Neural progenitor cell (in vitro differentiated cells): ENCODE data around the gene RNASE12. TPM values are rescaled to one million over a fixed set of nuclear protein-coding genes. Genes with fewer than 3 reads are reported as not detected.
"Not testable (repeated sequence)": the region's sequence is repeated elsewhere in the genome, so short reads cannot be mapped to it uniquely, and the experiment has no call there.

Experiments used
- DNase-seq: peaks from one replicate; pipeline ENCODE4 v3.0.0-alpha.2; 2016; ENCODE audit warnings: low spot score
- H2AFZ ChIP-seq: fragments of 200-600 bp; sonication (generic); replicated peaks from 2 replicates; pipeline ENCODE4 v1.6.1; 2016; ENCODE audit warnings: antibody characterized with exemption
- H3F3A ChIP-seq: fragments of 200-600 bp; sonication (generic); 2 replicates; pipeline ENCODE4 v1.6.1; 2016; ENCODE audit warnings: antibody characterized with exemption, low read depth
- H3K27ac ChIP-seq: fragments of 200-600 bp; sonication (generic); 2 replicates; pipeline ENCODE4 v1.5.1; 2016; ENCODE audit warnings: mild to moderate bottlenecking
- H3K27me3 ChIP-seq: fragments of 200-600 bp; sonication (generic); 2 replicates; pipeline ENCODE4 v1.6.1; 2016; ENCODE audit warnings: mild to moderate bottlenecking, moderate library complexity
- H3K36me3 ChIP-seq: fragments of 200-600 bp; sonication (generic); 2 replicates; pipeline ENCODE4 v1.5.1; 2016
- H3K4me1 ChIP-seq: fragments of 200-600 bp; sonication (generic); 2 replicates; pipeline ENCODE4 v1.6.1; 2016; ENCODE audit warnings: mixed run types
- H3K4me2 ChIP-seq: fragments of 200-600 bp; sonication (generic); 2 replicates; pipeline ENCODE4 v1.6.1; 2016
- H3K4me3 ChIP-seq: fragments of 200-600 bp; sonication (generic); 2 replicates; pipeline ENCODE4 v1.5.1; 2016
- H3K79me2 ChIP-seq: fragments of 200-600 bp; sonication (generic); 2 replicates; pipeline ENCODE4 v1.6.1; 2016; ENCODE audit warnings: low read depth
- H3K9ac ChIP-seq: fragments of 200-600 bp; sonication (generic); 2 replicates; pipeline ENCODE4 v1.6.1; 2016
- H3K9me3 ChIP-seq: fragments of 200-600 bp; sonication (generic); 2 replicates; pipeline ENCODE4 v1.5.1; 2016; ENCODE audit warnings: low read depth
- H4K20me1 ChIP-seq: fragments of 200-600 bp; sonication (generic); 2 replicates; pipeline ENCODE4 v1.6.1; 2016; ENCODE audit warnings: low read depth
- H3K27ac Mint-ChIP-seq: 3 replicates; pipeline ENCODE4 v1.8.0; 2021; ENCODE audit warnings: mixed read lengths
- H3K27me3 Mint-ChIP-seq: 2 replicates; pipeline ENCODE4 v1.8.0; 2022; ENCODE audit warnings: low read depth, mild to moderate bottlenecking, inconsistent platforms, moderate library complexity, mixed read lengths; ENCODE audit not compliant: insufficient read depth
- H3K36me3 Mint-ChIP-seq: 3 replicates; pipeline ENCODE4 v1.8.0; 2021; ENCODE audit warnings: mixed read lengths
- H3K4me1 Mint-ChIP-seq: 3 replicates; pipeline ENCODE4 v1.8.0; 2021; ENCODE audit warnings: mixed read lengths
- H3K4me3 Mint-ChIP-seq: 3 replicates; pipeline ENCODE4 v1.8.0; 2021; ENCODE audit warnings: mild to moderate bottlenecking, moderate library complexity, mixed read lengths
- H3K9me3 Mint-ChIP-seq: 3 replicates; pipeline ENCODE4 v1.8.0; 2020; ENCODE audit warnings: mixed read lengths
- EZH2 ChIP-seq: fragments of 200-600 bp; sonication (generic); IDR thresholded peaks from 2 replicates; pipeline ENCODE4 v1.6.1; 2017; ENCODE audit warnings: antibody characterized with exemption, mild to moderate bottlenecking, moderate library complexity
- EZH2phosphoT487 ChIP-seq: fragments of 200-600 bp; sonication (generic); IDR thresholded peaks from 2 replicates; pipeline ENCODE4 v1.6.1; 2017; ENCODE audit warnings: antibody characterized with exemption
- total RNA-seq: library from RNA; depleted of rRNA; stranded (reverse); fragments of >200 nt; gene quantifications from 2 replicates; pipeline ENCODE4 v1.2.3, GENCODE V29; 2015; ENCODE audit warnings: low replicate concordance
- TF ChIP-seq, protein P1 (sequence below): fragments of 200-600 bp; sonication (generic); IDR thresholded peaks from 2 replicates; pipeline ENCODE4 v1.5.1; 2017; ENCODE audit warnings: antibody characterized with exemption, mild to moderate bottlenecking

The RNASE12 gene
- total RNA-seq, 1 donor from 2014 or later, result not detected

DNA sequence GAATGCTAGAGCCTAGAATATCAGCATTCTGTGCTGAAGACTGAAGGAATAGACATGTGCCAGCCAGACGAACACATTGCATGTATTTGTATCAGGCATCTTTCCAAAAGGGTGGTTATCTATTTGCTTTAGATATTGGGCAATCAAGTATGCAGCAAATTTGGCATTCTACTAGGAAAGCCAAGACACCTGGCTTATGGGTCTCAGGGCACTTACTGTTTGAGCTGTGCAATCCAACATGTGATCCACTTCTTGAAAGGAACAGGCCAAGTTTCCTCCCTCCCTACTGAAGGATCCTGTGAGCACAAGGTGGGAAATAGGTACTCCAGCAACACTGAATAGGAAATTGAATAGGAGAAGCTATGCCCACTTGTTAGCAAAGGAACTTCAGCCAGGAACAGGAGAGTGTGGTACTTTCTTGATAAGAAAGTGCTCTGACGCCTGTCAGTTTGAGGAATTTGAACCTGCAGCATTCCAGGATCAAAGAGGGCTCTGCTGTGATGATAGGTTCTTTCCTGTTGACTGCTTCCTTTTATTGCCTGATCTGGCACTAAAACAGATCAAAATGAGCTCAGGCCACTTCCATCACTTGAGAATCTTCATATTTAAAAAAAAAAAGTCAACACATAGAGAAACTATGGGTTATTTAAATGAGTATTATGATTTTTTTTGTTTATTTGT lies 29.8 kb upstream of the RNASE12 start:
- no peak overlapping the region for H3K9ac ChIP-seq
- TF ChIP-seq EZH2phosphoT487 (no peak), EZH2 (no peak)
- TF ChIP-seq, protein P1, sequence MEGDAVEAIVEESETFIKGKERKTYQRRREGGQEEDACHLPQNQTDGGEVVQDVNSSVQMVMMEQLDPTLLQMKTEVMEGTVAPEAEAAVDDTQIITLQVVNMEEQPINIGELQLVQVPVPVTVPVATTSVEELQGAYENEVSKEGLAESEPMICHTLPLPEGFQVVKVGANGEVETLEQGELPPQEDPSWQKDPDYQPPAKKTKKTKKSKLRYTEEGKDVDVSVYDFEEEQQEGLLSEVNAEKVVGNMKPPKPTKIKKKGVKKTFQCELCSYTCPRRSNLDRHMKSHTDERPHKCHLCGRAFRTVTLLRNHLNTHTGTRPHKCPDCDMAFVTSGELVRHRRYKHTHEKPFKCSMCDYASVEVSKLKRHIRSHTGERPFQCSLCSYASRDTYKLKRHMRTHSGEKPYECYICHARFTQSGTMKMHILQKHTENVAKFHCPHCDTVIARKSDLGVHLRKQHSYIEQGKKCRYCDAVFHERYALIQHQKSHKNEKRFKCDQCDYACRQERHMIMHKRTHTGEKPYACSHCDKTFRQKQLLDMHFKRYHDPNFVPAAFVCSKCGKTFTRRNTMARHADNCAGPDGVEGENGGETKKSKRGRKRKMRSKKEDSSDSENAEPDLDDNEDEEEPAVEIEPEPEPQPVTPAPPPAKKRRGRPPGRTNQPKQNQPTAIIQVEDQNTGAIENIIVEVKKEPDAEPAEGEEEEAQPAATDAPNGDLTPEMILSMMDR, result no peak
- peaks cover 55% of the 10 kb centered on the region for H3K27me3 ChIP-seq
- no peak overlapping the region for H3K4me2 ChIP-seq
- H3K27me3 Mint-ChIP-seq, result peaks cover 25% of the 10 kb centered on the region
- no peaks in the 10 kb centered on the region for H3K36me3 ChIP-seq
- H3K9me3 ChIP-seq, result no peaks in the 10 kb centered on the region
- no peak for DNase-seq
- H3K4me3 ChIP-seq, result no peak overlapping the region
- H2AFZ ChIP-seq, result no peak overlapping the region
- H3K27ac ChIP-seq, result no peak overlapping the region
- H3K79me2 ChIP-seq, result no peaks in the 10 kb centered on the region
- H3K36me3 Mint-ChIP-seq, result peaks cover 6% of the 10 kb centered on the region
- H3K4me3 Mint-ChIP-seq, result no peak overlapping the region
- peaks cover 13% of the 10 kb centered on the region for H4K20me1 ChIP-seq
- peaks cover 22% of the 10 kb centered on the region for H3K4me1 Mint-ChIP-seq
- H3K4me1 ChIP-seq, result peaks cover 9% of the 10 kb centered on the region
- H3K27ac Mint-ChIP-seq, result no peak overlapping the region
- peaks cover 9% of the 10 kb centered on the region for H3K9me3 Mint-ChIP-seq
- H3F3A ChIP-seq, result peaks cover 33% of the 10 kb centered on the region

DNA sequence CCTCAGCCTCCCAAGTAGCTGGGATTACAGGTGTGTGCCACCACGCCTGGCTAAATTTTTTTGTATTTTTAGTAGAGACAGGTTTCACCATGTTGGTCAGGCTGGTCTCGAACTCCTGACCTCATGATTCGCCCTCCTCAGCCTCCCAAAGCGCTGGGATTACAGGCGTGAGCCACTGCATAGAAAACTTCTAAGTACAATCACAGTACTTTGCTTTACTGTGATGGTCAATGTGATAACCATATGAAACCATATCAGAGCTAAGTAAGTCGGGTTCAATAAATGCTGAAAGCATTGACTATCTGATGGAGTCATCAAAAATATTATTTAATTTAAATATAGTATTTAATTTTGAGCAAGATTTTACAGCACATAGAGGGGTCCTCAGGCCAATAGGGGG lies 28.5 kb upstream of the RNASE12 start:
- not testable (repeated sequence) for DNase-seq, H3K9ac ChIP-seq

DNA sequence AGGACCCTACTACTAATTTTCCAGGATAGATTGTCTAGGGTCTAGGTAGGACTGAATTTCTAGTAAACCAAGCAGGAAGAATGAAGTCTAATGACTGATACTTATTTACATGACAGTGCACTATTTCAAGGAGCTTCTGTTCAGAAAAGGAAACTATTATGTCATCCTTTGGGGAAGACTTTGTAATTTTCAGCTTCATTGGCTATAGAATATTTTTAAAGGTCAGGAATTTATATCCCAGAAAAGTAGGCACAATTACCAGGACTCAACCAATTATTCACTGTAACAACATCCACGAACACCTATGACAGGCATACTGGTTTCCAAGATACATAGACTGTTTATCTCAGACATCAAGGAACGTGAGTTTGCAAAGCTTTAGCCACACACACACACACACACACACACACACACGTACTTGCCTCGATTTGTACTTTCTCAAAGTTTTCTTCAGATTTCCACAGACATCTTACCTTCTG lies 27.1 kb upstream of the RNASE12 start:
- Histone ChIP-seq H2AFZ (no peak overlapping the region), H3F3A (peaks cover 19% of the 10 kb centered on the region), H3K27me3 (peaks cover 28% of the 10 kb centered on the region), H3K4me3 (no peak overlapping the region), H3K4me2 (no peak overlapping the region), H3K4me1 (no peaks in the 10 kb centered on the region), H3K27ac (no peak overlapping the region), H3K9me3 (no peaks in the 10 kb centered on the region), H3K36me3 (no peaks in the 10 kb centered on the region), H3K9ac (no peak overlapping the region), H4K20me1 (peaks cover 3% of the 10 kb centered on the region), H3K79me2 (no peaks in the 10 kb centered on the region)
- Mint-ChIP-seq H3K27ac (no peak overlapping the region), H3K4me1 (peaks cover 13% of the 10 kb centered on the region), H3K4me3 (no peak overlapping the region), H3K27me3 (peaks cover 2% of the 10 kb centered on the region), H3K36me3 (peaks cover 2% of the 10 kb centered on the region), H3K9me3 (peaks cover 2% of the 10 kb centered on the region)
- TF ChIP-seq EZH2 (no peak), EZH2phosphoT487 (no peak)
- TF ChIP-seq, protein P1, result no peak
- no peak for DNase-seq

More for the DNA sequence above, 28.5 kb upstream of the RNASE12 start:
- H2AFZ ChIP-seq, H3K4me1 ChIP-seq, H3K36me3 Mint-ChIP-seq, H3K9me3 ChIP-seq, H3K27ac ChIP-seq, H3K27ac Mint-ChIP-seq, H3K9me3 Mint-ChIP-seq, H3K4me3 Mint-ChIP-seq, H3K36me3 ChIP-seq, H3K4me2 ChIP-seq, H3K79me2 ChIP-seq, H3K4me3 ChIP-seq, H4K20me1 ChIP-seq: not testable (repeated sequence)
- peaks cover 42% of the 10 kb centered on the region for H3K27me3 ChIP-seq
- H3F3A ChIP-seq, result peaks cover 22% of the 10 kb centered on the region
- peaks cover 17% of the 10 kb centered on the region for H3K4me1 Mint-ChIP-seq
- peaks cover 13% of the 10 kb centered on the region for H3K27me3 Mint-ChIP-seq
